HG03196 (cell line): ENCODE results near the gene KIAA1671.

Source experiments
- ATAC-seq: cut with Tn5 transposase; IDR thresholded peaks from one replicate; pipeline ENCODE4 v1.9.1; 2021; ENCODE audit not compliant: unreplicated experiment

KIAA1671 gene

GRCh38 chr22:24981066-24981465, 28.6 kb downstream of the KIAA1671 start:
- ATAC-seq = no peak

DNA sequence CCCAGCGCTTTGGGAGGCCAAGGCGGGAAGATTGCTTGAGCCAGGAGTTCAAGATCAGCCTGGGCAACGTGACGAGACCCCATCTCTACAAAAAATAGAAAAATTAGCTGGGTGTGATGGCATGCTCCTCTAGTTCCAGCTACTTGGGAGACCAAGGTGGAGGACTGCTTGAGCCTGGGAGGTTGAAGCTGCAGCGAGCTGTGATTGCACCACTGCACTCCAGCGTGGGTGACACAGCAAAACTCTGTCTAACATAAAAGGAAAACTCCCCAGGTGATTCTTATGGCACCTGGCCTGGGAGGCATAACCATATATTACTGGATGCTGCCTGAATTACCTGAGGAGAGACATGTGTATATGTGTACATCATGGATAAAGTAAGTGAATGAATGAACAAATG, 29.1 kb downstream of the KIAA1671 start:
- no peak for ATAC-seq

DNA sequence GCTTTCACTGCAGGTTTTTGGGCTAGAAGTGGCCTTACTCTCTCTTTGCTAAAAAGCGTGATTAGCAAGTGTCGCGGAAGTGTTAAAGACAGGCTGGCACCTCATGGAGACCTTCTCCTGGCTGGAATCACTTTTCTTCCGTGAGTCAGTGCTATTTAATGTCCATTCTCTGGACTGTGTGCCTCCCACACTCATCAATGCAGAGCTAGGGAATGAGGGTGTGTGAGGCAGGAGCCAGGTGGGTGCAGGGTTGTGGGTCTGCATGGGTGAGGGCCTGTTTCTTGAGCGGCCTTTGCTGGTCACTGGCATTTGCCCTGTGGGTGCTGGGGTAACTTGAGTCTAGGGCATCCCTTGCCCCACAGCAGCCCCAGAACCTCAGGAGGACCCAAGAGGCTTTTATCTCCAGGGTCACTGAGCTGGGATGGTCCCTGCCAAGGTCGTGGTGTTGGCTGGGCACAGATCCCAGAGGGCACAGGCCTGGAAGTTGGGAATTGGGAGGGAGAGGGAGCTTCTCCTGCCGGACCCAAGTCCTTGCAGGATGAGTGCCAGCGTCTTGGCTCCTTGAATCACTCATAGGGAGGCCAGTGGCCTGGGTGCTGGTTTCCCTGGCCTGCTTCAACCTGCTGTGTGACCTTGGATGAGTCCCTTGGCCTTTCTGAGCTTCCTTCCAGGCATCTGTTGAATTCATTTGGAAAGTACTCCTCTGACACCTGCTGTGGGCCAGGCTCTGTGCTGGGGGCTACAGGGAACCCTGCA, 30.0 kb downstream of the KIAA1671 start:
- ATAC-seq = no peak

- no peak for ATAC-seq
Measured at GRCh38 chr22:24983151-24983550, 30.6 kb downstream of the KIAA1671 start.

- ATAC-seq = no peak
Measured at GRCh38 chr22:24984122-24984521, 31.6 kb downstream of the KIAA1671 start.

DNA sequence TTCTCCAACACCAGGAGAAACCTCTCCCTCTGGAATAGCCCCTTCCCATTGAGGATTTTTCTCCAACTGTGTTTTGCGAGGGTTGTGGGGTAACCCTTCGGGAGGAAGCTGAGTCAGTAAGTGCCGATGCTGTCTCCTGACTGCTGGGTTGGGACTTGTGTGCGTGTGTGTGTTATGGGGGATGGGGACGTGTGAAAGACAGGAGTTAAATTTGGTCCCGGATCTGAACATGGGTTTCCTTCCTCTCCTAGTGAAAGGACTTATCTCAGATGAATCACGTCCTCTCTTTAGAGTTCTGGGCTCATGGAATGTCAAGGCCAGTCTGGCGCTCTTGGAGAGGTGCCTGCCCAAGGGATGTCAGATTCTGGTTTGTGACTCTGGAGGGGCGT, 33.3 kb downstream of the KIAA1671 start:
- ATAC-seq = no peak

GRCh38 chr22:24986816-24987215, 34.3 kb downstream of the KIAA1671 start:
- ATAC-seq = no peak

GRCh38 chr22:24989135-24989534, 36.6 kb downstream of the KIAA1671 start:
- no peak for ATAC-seq

GRCh38 chr22:24989541-24989951, 37.0 kb downstream of the KIAA1671 start:
- no peak for ATAC-seq

GRCh38 chr22:24990344-24990905, 37.9 kb downstream of the KIAA1671 start:
- ATAC-seq = no peak

DNA sequence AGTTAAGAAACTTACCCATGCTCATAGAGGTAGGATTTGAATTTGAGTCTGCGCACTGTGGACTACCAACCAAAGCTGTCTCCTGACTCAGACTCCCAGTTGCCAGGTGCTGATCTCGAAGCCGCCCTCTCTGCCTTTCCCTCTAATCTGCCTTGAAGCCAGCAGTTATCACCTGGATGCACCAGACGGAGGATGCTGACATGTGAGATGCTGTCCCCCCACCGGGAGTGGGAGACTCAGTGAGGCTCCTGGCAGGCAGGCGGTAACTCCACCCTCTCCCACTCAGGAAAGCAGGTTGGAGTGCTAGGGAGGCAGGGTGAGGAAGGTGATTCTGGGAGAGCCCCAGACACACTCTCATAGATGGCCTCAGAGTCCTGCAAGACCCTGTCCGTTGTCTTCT, 40.4 kb downstream of the KIAA1671 start:
- ATAC-seq = no peak

GRCh38 chr22:24994070-24994763, 41.7 kb downstream of the KIAA1671 start:
- ATAC-seq = no peak

DNA sequence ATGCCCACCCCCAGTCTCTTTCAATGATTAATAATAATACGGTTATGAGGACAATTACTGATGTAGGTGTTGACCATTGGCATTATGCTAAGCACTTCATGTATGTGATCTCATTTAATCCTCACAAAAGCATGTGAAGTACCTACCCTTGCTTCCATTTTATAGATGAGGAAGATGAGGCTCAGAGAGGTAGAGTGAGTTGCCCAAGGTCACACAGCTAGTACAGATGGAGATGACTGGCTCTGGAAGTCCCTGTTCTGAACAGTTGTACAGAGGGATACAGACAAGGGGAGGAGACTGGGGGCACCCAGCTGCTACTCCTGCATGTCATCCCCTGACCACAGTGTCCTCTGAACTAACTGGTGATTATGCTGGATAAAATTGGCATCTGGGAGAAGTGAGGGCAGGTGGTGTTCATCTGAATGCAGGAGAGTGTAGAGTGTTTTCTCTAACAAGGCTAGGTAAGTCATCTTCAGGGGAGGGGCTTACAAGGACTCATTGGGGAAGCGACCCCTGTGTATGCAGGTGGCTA, 43.2 kb downstream of the KIAA1671 start:
- ATAC-seq = no peak

GRCh38 chr22:24996420-24996952, 44.0 kb downstream of the KIAA1671 start:
- ATAC-seq = no peak

DNA sequence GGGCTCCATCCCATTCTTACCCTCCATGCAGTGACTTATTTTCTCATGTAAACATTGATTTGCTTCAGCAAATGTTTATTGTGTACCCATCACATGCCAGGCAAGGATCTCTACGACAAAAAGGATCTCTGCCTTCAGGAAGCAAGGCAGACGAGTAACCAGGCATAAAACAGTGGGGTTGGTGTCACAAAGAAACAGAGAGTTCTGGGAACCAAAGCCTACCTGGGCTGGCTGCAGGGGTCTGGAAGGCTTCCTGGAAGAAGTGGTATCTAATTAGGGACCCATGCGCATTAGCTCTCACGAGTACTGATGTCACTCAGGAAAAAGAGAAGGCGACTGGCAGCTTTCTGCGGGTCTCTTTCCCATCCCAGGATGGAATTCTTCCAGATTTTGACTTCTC, 44.5 kb downstream of the KIAA1671 start:
- ATAC-seq = no peak

DNA sequence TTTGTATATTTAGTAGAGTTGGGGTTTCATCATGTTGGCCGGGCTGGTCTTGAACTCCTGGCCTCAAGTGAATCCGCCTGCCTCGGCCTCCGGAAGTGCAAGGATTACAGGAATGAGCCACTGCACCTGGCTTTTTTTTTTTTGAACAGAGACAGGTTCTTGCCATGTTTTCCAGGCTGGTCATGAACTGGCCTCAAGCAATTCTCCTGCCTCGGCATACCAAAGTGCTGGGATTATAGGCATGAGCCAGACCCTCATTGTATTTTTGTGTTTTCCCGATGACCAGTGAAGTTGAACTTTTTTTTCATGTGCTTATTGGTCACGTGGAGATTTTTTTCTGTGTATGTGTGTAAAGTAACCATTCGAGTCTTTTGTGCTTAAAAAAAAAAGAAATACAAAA, 48.2 kb downstream of the KIAA1671 start:
- ATAC-seq = no peak

- ATAC-seq = no peak
Measured at GRCh38 chr22:25002241-25002985, 49.9 kb downstream of the KIAA1671 start.

GRCh38 chr22:25006354-25006753, 53.8 kb downstream of the KIAA1671 start:
- ATAC-seq = no peak

- no peak for ATAC-seq
Measured at GRCh38 chr22:25007444-25008106, 55.1 kb downstream of the KIAA1671 start.

GRCh38 chr22:25008666-25009065, 56.1 kb downstream of the KIAA1671 start:
- no peak for ATAC-seq

- no peak for ATAC-seq
Measured at GRCh38 chr22:25012741-25013143, 60.2 kb downstream of the KIAA1671 start.
